HL-60 (cell line): Measurements from ENCODE around the gene TLR5.

Source experiments
- DNase-seq, 2 experiments: peaks; one replicate each; pipeline ENCODE4 v3.0.0-alpha.2; 2010 to 2020; ENCODE audit warnings: low read depth in 1 of 2, low spot score in 1 of 2
- H3K27ac ChIP-seq: fragments of 250-450 bp; sonication (Bioruptor Pico); replicated peaks from 2 replicates; pipeline ENCODE4 v1.5.1; 2020; ENCODE audit warnings: mild to moderate bottlenecking, moderate library complexity
- H3K27me3 ChIP-seq: fragments of 250-450 bp; sonication (Bioruptor Pico); 2 replicates; pipeline ENCODE4 v1.5.1; 2021; ENCODE audit warnings: mild to moderate bottlenecking, moderate library complexity; ENCODE audit not compliant: insufficient read depth, poor library complexity, severe bottlenecking
- H3K4me3 ChIP-seq: replicated peaks from 2 replicates; pipeline ENCODE4 v1.5.1; 2011; ENCODE audit warnings: mild to moderate bottlenecking, control low read depth, low read length; ENCODE audit not compliant: insufficient read depth
- GABPA ChIP-seq: IDR thresholded peaks from 2 replicates; pipeline ENCODE4 v1.6.1; 2012; ENCODE audit warnings: low read depth
- POLR2AphosphoS5 ChIP-seq: IDR thresholded peaks from 2 replicates; pipeline ENCODE4 v1.6.1; 2012; ENCODE audit warnings: low read depth
- SPI1 ChIP-seq: IDR thresholded peaks from 2 replicates; pipeline ENCODE4 v1.6.1; 2012; ENCODE audit warnings: low read depth, mild to moderate bottlenecking, borderline replicate concordance
- TF ChIP-seq, protein P1 (sequence below): IDR thresholded peaks from one replicate; pipeline ENCODE4 v1.5.1; 2011; ENCODE audit warnings: low read length, control low read depth, inconsistent platforms; ENCODE audit not compliant: insufficient read depth
- TF ChIP-seq, protein P2 (sequence below): IDR thresholded peaks from 2 replicates; pipeline ENCODE4 v1.6.1; 2012; ENCODE audit warnings: low read depth; ENCODE audit not compliant: insufficient replicate concordance

Gene TLR5

DNA sequence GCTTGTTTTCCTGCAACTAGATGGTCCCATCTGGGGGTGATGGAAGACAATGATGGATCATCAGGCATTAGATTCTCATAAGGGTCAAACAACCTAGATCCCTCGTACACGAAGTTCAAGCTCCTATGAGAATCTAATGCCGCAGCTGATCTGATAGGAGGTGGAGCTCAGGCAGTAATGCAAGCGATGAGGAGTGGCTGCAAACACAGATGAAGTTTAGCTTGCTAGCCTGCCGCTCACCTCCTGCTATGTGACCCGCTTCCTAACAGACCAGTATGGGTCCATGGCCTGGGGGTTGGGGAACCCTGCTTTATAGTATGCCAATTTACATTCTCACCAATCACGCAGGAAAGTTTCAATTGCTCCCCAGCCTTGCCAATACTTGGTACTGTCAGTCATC, 37.5 kb downstream of the TLR5 start:
- DNase-seq = no peak
- TF ChIP-seq, protein P1, sequence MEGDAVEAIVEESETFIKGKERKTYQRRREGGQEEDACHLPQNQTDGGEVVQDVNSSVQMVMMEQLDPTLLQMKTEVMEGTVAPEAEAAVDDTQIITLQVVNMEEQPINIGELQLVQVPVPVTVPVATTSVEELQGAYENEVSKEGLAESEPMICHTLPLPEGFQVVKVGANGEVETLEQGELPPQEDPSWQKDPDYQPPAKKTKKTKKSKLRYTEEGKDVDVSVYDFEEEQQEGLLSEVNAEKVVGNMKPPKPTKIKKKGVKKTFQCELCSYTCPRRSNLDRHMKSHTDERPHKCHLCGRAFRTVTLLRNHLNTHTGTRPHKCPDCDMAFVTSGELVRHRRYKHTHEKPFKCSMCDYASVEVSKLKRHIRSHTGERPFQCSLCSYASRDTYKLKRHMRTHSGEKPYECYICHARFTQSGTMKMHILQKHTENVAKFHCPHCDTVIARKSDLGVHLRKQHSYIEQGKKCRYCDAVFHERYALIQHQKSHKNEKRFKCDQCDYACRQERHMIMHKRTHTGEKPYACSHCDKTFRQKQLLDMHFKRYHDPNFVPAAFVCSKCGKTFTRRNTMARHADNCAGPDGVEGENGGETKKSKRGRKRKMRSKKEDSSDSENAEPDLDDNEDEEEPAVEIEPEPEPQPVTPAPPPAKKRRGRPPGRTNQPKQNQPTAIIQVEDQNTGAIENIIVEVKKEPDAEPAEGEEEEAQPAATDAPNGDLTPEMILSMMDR = no peak
- TF ChIP-seq SPI1 (no peak), POLR2AphosphoS5 (no peak), GABPA (no peak)
- TF ChIP-seq, protein P2, sequence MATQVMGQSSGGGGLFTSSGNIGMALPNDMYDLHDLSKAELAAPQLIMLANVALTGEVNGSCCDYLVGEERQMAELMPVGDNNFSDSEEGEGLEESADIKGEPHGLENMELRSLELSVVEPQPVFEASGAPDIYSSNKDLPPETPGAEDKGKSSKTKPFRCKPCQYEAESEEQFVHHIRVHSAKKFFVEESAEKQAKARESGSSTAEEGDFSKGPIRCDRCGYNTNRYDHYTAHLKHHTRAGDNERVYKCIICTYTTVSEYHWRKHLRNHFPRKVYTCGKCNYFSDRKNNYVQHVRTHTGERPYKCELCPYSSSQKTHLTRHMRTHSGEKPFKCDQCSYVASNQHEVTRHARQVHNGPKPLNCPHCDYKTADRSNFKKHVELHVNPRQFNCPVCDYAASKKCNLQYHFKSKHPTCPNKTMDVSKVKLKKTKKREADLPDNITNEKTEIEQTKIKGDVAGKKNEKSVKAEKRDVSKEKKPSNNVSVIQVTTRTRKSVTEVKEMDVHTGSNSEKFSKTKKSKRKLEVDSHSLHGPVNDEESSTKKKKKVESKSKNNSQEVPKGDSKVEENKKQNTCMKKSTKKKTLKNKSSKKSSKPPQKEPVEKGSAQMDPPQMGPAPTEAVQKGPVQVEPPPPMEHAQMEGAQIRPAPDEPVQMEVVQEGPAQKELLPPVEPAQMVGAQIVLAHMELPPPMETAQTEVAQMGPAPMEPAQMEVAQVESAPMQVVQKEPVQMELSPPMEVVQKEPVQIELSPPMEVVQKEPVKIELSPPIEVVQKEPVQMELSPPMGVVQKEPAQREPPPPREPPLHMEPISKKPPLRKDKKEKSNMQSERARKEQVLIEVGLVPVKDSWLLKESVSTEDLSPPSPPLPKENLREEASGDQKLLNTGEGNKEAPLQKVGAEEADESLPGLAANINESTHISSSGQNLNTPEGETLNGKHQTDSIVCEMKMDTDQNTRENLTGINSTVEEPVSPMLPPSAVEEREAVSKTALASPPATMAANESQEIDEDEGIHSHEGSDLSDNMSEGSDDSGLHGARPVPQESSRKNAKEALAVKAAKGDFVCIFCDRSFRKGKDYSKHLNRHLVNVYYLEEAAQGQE = no peak
- no peak overlapping the region for H3K27ac ChIP-seq
- no peaks in the 10 kb centered on the region for H3K27me3 ChIP-seq
- no peak overlapping the region for H3K4me3 ChIP-seq

DNA sequence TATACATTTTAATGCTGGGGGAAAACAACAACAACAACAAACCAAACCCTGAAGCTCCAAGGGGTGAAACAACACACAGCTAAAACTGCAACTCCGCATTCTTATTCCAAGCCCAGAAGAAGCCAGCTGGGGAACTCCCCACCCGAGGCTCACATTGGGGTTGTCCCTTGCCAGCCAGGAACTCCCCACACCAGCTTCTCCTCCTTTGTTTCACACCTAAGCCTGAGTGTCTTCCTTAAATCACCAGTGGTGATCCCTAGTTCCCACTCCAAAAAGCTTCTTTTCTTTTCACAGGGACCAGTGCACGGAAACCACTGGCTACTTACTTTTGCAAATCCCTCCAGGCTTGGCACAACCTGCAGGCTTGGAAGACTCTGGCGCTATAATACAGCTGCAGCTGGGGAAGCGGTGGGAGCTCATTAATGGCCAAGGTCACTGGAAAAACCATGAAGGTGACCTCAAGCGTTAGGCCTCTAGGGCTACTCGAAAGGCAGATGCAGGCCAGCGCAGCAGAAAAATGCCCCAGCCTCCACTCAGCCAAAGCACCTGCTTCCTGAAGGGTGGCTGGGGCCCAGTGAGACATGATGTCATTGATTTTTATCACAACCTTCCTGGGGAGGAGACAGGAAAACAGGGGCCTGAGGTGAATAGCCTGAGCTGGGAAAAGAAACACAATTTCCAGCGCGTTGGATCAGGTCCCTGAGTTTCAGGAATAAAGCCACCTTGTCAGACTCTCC, 40.1 kb downstream of the TLR5 start:
- TF ChIP-seq GABPA (no peak), SPI1 (no peak), POLR2AphosphoS5 (no peak)
- TF ChIP-seq, protein P2 = no peak
- TF ChIP-seq, protein P1 = no peak
- Histone ChIP-seq H3K27me3 (no peaks in the 10 kb centered on the region), H3K4me3 (no peak overlapping the region), H3K27ac (no peak overlapping the region)
- no peak for DNase-seq

DNA sequence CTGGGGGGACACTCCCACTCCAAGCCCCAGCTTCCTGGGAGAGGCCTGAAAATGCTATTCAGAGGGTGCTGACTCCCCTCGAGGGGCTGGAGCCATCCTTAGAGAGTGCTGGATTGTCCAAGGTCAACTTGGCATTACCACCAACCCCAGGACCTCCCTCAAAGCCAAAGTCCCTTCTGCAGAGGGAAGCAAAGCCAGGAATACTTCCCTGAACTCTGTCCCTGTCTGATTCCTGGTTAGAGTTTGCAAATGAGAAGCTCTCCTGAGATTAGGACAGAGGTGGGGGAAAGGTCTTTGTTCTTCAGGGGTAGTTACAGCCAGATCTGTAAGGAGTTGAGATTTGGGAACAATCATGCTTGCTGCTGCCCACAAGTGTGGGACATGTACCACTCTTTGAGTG, 45.3 kb downstream of the TLR5 start:
- Histone ChIP-seq H3K4me3 (no peak overlapping the region), H3K27ac (no peak overlapping the region), H3K27me3 (no peaks in the 10 kb centered on the region)
- TF ChIP-seq POLR2AphosphoS5 = no peak
- TF ChIP-seq, protein P2 = no peak
- no peak for TF ChIP-seq SPI1
- no peak for TF ChIP-seq GABPA
- TF ChIP-seq, protein P1 = no peak
- DNase-seq = no peak
